GM10847 (cell line): ENCODE measurements around the gene SEMA7A.

Experiments
- POLR2A ChIP-seq: IDR thresholded peaks from 2 replicates; pipeline ENCODE4 v1.6.1; 2011; ENCODE audit not compliant: insufficient read length; ENCODE audit errors: extremely low read depth

Gene SEMA7A

GRCh38 chr15:74368121-74368520 lies 65.6 kb downstream of the SEMA7A start:
- TF ChIP-seq POLR2A = no peak

DNA sequence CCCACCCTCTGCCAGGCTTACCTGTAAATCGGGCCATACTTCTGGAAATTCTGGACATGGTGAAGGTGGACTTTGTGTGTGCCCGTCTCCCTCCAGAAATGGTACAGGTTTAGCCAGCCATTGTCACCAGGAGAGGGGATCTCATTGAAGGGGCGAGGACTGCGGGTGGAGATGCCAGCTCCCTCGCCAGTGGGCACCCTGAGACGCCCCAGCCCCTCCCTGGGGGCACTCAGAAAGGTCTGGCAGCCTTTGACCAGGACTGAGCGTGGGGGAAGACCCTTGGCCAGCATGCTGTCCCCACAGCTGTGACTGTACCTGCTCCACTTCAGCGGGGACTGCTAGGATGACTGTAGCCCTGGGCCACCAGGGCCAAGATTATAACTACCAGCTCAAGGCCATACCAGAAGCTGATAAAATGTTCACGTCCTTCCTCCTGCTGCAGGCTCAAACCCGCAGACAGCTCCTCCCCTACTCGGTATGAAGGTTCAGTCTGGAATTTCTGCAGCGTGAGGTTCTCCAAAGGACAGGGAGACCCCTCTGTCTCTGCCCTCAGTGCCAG lies 66.4 kb downstream of the SEMA7A start, which contains the start of gene CYP11A1:
TSS of gene CYP11A1 (minus strand) at position 351 of the 559 bp plus-strand sequence. CDS start at position 290, 61 bp downstream.
- TF ChIP-seq POLR2A = no peak

DNA sequence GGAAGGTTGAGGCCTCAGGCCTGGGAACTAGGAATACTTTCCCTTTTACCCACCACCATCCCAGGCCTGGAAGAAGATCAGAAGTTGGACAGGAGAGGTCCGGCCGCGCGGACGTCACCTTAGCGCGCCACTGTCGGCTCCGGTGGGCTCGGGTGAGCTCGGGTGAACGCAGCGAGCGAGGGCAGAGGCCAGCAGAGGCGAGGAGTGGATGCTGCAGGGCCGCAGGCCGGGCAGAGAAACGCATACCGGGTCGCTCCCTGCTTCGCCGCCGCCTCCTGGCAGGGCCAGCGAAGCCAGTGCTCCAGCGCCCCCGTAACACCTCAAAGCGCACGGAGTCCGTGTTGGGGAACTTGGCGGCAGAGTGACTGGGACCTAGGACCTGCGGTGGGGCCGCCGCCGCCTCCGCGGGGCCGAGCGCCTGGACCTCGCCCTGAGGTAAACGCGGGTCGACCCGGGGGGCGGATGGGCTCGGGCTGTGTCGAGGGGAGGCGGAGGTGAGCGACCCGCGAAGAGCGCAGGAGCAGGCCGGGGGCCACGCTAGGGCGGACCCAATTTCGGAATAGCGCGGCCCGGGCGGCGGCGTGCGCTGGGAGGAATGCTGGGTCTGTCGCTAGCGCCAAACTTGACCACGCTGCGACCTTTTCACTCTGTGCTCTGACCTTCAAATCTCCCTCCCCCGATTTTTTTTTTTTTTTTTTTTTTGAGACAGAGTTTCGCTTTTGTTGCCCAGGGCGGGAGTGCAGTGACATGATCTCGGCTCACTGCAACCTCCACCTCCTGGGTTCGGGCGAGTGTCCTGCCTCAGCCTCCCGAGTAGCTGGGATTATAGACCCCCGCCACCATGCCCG lies 67.9 kb downstream of the SEMA7A start:
- no peak for TF ChIP-seq POLR2A

DNA sequence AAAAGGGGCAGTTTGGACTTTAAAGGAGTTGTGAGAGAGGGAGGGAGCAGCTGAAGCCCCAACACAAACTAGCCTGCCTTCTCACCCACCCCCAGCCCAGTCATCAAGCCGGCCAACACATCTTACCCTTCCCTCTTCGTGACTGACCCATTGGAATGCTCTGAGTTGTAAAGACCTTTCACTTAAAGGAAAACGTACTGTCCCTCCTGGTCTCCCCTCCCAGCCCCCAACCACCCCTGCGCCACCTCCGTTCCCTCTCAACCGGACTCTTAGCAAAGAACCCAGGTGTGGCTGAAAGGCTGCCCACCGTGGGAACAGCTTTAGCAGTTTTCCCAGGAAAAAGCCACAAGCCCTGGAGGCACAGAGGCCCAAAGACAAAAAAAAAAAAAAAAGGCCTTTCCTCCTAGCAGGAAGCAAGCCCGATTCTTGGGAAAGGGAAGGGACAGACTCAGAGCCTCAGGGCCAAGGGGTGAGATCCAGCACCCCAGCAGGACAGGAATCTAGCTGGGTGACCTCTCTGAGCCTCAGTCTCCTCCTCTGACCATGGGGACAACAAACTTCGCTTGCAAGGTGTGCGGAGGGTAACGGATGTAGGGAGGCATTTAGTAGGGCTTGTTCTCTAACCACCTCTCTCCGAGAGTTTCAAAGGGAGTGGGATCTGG lies 68.7 kb downstream of the SEMA7A start:
- TF ChIP-seq POLR2A = no peak

DNA sequence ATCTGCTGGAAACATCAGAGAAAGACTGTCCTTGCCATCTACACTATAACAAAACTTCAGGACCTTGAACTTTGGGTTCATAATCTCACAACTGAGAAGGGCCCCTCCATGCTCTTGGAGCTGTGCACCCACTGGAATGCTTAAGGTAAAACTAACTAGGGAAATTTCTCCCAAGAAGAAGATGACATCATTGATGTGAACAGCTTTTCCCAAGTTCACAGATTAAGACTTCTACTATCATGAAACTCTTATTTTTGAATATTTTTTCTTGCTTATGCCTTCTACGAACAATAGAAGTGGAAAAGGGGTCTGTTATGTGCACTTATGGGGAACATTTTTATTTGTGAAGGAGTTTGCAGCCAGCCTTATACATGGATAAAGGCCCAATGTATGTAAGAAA lies 71.3 kb downstream of the SEMA7A start:
- TF ChIP-seq POLR2A = no peak
